Urothelium cell line (cell line): ENCODE results near the gene SCMH1.
A peak's percentile ranks its signal among the peaks of the same experiment; 100 is the strongest.

Experiments
- DNase-seq: peaks from one replicate; pipeline ENCODE4 v3.0.0; 2011; ENCODE audit warnings: low spot score, mixed read lengths
- FAIRE-seq: peaks from 2 replicates; lab custom pipeline; 2011; peaks lifted over from hg19 to GRCh38; lab: Jason Lieb, UNC

Gene SCMH1

DNA sequence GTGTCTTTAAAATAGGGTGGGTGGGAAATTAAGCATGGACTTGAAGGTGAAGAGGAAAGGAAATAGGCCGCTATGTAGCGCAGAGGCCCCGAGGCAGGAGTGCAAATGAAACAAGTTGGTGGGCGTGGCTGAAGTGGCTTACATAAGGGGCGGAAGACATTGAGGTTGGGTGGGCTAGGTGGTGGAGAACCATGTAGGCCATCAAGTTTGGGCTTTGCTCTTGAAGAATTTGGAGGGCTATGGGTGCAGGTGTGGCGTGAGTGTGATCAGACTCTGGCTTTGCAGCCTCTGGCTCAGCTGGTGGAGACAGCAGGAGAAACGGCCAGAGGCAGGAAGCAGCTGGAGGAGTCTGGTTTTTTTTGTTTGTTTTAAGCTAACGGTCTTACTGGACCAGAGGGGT lies 227.2 kb downstream of the SCMH1 start:
- no peak for DNase-seq
- FAIRE-seq: no peak

DNA sequence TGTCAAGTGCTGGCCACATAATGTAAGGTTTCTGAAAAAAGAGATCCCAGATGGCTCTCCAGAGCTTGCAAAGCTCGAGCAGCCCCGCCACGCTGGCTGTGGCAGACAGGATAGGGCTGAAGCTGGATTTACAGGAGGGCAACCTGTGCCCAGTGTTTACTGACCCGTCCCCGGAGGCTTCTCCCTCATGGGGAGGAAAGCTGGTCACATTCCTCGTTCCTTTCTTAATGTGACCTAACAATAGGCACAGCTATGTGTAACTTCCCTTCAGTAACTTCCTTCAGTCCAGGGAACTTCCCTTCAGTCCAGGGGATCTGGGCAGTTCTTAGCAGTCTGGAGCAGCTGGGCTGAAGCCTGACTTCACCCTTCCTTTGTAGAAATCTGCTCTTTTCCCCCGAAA lies 228.3 kb downstream of the SCMH1 start:
- DNase-seq (no peak), FAIRE-seq (no peak)

DNA sequence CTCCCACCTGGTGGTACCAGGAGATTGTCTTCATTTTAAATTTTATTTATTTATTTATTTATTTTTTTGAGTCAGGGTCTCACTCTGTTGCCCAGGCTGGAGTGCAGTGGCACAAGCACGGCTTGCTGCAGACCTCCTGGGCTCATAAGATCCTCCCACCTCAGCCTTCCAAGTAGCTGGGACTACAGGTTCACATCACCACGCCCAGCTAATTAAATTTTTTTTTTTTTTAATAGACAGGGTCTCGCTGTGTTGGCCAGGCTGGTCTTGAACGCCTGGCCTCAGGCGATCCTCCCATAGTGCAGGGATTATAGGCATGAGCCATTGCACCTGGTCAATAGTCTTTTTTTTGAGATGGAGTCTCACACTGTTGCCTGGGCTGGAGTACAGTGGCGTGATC lies 229.1 kb downstream of the SCMH1 start:
- FAIRE-seq (no peak), DNase-seq (no peak)

DNA sequence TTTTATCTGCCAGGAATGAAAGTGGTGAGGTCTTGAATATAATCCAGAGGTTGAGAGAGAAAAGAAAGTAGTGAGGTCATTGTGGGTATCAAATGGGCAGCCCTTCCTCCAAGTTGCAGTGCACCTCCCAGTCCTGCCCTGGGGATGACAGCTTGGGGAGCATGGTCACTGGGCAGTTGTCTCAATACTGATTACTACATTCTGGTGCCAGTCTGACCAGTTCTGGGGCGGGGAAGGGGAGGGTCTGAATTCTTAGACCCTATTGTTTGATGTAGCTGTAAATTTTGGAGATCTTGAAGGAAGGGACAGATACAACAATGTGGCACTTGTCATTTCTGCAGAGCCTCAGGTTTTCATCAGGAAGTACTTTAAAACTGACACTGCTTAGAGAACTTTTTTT lies 231.8 kb downstream of the SCMH1 start:
- FAIRE-seq: no peak
- no peak for DNase-seq

DNA sequence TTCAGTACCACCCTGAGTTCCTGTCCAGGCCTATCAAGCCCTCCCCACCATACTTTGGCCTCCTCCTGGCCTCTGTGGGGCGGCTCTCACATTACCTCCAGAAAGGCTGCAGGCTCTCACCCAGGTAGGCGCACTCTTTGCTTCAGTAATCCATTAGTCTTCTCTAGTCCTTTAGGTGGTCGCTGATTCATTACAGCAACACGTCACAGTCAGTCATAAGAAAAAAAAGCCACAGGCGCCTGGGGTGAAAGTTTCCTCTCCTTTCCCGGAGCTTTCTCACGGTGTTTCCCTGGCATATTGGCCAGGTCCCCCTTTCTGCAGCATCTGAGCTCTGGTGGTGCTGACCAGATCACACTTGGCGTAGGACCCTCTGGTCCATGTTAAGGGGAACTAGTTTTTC lies 232.6 kb downstream of the SCMH1 start:
- DNase-seq (no peak), FAIRE-seq (peak; percentile 20)

DNA sequence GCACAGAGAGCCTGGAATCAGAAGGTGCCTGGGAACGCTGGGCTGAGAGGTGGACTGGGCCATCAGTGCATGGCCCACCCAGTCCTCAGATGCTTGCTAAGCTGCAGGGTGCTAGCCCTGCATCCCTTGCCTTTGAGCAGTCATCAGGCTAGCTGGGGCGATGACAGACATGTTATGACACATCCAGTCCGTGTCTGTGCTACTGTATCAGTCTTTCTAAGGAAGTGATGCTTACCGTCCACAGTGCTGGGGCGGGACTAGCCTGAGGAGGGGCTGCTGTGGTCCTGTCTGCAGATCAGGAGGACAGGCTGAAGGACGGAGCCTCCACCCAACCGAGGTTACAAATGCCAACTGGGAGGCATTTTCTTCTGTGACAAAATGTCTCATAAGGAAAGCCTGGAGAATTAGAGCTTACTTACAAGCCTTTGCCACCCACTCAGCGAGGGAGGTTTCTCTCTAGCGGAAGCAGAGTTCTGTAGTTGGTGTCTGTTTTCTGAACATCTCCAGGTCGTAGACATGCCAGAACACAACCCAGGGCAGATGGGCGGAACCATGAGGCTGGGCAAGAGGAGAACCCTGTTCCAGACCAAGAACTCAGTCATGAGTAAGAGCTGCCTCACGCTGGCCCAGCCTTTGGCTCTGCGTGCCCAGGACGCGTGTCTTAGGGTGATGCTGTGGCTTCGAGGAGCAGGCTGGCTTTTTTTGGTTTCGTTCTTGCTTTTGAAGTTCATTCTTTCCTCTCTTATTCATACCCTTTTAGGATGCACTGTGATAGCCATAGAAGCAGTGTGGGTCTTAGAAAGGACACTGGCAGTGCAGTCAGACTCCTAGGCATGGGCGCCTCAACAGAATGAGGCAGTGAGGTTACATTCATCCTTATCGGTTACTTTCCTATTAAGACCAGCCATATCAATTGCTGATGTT lies 234.9 kb downstream of the SCMH1 start:
- FAIRE-seq (no peak), DNase-seq (no peak)

DNA sequence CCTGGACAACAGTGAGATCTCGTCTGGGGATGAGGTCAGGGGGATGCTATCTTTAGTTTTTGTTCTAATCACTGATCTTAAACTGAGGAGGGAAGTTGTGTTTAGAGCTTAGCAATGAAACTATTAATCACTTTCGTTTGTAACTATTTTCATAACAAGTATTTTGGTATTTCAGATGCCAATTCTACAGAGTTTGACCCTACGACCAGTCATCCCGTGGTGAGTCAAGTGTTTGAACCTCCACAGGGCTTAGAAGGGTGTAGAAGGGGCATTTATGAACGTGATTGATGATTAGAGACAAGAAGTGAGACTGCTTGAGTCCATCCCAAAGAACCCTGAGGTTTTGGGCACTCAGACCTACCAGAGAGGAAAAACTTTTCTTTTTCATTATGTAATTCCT lies 236.2 kb downstream of the SCMH1 start:
- no peak for DNase-seq
- FAIRE-seq: no peak

DNA sequence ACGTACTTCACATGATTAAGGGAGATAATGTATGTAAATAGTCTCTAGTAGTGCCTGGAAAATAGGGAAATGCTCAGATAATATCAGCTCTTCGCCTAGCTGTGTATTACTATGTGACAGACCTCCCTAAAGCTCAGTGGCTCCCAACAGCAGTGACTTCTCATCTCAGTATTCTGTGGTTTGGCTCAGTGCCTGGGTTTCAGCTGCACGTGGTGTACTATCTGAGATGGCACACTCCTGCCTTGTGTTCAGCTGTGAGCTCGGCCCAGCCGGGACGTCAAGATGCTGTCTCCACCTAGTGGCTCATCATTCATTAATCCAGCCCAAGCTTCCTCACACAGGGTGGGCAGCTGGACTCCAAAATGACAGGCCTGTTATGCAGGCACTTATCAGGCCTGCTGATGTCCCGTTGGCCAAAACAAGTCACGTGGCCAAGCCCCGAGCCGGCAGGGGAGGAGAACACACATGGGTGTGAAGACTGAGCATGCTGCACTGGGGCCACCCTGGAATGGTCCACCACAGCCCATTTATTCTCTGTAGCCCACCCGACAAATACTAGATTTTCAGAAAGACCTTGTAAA lies 238.4 kb downstream of the SCMH1 start:
- FAIRE-seq: peak; percentile 98
- DNase-seq: peak; percentile 98

DNA sequence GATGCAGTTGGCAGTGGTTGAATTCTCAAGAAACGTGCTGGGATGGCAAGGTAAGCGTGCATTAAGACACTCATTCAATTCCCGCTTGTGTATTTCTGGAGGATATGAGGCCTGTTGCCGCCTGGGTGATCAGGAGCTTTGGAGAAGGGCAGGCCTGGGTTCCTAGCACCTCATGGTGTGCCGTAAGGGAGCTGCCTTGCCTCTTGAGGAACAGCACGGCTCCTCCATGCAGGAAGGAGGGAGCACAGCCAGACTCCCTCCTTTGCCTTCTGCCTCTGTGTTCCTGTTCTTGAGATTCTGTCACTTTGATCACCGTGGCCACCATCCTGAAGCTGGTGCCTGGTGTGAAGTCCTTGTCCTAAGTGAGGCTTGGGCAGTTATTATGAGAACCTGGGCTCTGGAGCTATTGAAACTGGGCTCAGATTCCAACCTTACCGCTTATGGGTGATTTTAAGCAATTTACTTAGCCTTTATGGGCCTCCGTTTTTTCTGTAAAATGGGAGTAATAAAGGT lies 238.9 kb downstream of the SCMH1 start:
- no peak for DNase-seq
- no peak for FAIRE-seq

DNA sequence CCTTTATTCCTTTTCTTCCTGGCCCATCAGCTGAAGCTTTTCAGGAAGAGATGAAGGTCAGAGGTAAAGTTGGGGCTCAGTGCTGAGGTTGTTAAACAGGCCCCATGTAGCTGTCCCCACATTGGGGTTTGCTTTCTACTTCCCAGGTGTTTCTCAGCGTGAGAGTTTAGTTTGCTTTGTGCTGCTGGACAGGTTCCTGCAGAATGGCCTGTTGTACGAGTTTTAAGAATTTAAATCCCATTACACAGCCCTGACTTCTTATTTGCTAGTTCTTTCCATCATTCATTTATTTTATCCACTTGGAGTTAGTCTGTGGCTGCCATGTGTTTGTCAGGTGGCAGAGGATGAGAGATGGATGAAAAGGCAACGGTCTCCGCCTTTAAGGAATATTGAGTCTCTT lies 243.4 kb downstream of the SCMH1 start:
- DNase-seq: no peak
- FAIRE-seq: no peak

DNA sequence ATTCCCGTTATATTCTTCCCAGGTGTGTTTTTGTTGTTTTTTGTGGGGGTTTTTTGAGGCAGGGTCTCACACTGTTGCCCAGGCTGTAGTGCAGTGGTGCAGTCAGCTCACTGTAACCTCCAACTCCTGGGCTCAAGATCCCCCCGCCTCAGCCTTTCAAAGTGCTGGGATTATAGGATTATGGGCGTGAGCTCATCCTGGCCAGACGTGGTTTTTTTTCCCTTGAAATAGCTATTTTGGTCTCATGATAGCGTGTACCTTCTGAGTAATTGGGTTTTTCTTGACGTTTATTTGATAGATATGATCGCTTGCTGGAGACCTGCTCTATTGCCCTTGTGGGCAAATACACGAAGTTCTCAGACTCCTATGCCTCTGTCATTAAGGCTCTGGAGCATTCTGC lies 245.0 kb downstream of the SCMH1 start:
- no peak for FAIRE-seq
- no peak for DNase-seq

DNA sequence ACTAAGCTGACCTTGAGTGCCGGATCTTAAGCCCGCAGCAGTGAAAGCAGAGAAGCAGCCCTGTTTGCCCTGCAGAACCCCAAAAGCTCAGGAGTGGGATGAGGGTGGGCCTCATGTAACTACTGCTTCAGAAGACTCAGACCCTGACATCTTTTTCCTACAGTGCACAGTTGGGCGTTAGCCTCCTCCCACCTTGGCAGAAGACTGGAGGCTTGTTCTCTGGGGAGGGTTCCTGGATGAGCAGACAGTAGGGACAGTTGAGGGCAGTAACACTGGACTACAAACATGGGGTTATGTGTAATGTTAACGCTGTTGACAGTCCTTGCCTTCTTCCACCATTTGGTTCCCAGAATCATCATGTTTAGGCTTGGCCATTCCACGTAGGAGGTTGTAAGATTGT lies 253.0 kb downstream of the SCMH1 start:
- DNase-seq: no peak
- no peak for FAIRE-seq

DNA sequence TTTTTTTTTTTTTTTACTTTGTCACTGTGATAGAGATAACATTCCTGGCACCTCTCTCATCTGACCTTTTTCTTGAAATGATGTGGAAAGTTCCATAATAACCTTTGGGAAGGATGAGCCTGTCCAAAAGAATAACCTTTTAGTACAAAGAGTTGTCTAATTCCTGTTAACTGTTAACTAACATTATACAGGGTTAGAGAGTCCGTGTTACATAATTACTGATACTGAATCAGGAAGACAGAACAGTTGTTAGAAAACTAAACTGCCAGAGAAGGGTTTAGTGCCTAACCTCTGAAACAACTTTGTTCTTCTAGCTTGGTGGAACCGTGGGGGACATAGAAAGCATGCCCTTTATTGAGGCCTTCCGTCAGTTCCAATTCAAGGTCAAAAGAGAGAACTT lies 253.8 kb downstream of the SCMH1 start:
- DNase-seq (no peak), FAIRE-seq (no peak)

DNA sequence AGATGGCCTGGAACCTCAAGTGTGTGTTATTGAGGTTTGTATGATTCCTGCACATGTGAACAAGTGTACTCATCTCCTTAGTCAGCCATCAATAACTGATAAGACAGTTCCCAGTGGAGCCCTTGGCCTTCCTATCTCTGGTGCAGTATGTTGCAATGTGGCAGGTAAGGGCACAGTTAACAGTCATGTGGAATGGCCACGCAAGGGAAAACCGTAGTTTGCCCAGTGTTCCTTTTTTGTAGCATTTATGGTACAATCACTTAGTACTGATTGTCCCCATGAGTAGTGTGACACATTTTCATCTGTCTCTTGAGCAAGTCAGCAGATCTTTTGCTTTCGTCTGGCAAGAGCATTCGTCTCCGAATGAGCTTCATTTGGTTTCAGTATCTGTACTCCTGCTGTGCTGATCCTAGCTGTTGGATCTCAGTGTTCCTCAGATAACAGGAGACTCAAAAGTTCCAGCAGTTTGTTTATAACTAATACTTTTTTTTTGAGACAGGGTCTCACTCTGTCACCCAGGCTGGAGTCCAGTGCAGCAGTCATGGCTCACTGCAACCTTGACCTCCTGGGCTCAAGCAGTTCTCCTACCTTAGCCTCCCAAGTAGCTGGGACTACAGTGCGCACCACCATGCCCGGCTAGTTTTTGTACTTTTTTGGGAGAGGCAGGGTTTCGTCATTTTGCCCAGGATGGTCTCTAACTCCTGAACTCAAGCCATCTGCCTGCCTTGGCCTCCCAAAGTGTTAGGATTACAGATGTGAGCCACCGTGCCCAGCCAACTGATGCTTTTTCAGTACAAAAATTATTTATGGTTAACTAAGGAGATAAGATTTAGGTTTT lies 254.4 kb downstream of the SCMH1 start:
- DNase-seq (no peak), FAIRE-seq (no peak)

DNA sequence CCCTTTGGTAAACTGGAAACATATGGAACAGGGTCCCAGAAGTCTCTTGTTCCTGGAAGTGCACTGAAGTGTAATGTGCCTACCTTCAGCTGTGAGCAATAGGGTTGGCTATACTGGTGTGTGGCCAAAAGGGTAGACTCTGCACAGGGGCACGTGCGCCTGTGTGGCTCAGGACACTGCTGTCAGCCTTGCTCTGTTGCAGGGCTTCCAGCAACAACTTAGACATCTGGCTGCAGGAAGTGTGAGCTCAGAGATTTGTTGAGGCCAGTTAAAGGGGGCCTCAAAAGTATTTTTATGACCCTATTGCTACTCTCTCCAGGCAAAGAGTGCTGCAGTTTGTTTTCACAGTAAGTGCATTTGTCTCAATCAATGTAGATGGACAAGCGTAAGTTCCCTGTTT lies 255.2 kb downstream of the SCMH1 start:
- no peak for DNase-seq
- FAIRE-seq: no peak

DNA sequence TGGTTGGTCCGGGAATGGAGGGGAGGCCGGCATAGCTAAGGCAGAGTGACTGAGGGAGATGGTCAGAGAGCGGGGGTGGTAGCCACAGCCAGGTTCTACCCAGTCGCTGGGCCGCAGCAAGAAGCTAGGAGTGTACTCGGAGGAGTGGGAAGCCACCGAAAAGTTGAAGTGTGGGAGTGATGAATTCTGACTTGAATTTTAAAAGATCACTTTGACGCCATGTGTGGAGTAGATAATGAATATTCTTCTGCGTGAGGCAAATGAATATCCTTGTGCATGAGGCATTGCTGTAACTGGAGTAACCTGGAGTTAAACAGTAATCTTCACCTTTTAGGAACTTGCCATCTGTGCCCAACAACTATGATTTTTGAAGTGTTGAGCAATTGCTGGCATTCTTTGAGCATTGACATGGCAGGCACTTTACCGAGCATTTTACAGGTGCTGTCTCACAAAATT lies 255.8 kb downstream of the SCMH1 start:
- no peak for FAIRE-seq
- DNase-seq: no peak

DNA sequence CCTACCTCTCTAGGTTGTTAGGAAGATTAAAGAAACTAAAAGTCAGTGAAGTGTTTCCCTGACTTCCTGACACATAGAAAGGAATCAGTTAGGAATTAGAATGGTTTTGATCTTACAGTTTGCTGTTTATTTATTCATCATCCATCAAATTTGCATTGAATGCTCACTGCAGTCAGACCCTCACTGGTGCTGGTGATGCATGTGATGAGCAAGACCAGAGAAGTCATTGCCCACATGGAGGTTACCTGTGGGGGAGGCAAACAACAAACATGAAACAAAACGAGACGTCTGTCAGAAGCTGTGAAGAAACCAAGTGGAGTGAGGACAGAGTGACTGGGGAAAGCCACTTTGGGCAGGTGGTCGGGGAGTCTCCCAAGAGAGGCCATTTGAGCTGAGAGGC lies 256.2 kb downstream of the SCMH1 start:
- FAIRE-seq: no peak
- DNase-seq: no peak

DNA sequence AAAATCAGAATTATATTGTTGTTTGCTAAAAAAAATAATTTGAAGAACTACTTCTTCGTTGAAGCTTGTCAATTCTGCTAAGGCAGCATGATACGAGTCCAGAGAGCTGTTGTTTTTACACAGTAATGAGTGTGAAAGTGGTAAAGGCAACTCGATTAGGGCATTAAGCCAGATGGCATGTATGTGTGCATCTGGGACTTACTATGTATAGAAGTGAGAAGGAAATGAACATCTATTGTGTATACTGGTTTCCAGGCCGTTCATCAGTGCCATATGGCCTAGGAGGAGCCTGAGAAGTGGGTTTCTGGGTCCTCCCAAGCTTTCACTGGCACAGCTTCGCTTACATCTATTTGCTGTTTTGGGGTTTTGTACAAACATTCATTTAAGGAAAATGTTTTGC lies 256.9 kb downstream of the SCMH1 start:
- no peak for DNase-seq
- FAIRE-seq: no peak

DNA sequence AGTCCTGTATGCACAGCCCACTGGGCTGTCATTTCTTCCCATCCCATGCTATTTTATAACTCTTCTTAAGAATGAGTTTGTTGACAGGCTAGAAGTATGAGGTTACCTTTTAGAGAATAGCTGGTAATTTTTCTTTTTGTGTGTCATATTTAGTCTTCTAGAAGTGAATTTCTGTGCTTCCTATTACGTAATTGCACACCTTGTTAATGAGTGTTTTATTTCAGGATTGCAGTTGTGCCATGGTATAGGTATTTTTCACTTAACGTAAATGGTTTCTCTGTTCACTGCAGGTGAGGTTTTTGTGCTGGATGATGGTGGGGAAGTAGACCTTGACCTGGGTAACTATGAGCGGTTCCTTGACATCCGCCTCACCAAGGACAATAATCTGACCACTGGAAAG lies 257.6 kb downstream of the SCMH1 start:
- DNase-seq (no peak), FAIRE-seq (no peak)

DNA sequence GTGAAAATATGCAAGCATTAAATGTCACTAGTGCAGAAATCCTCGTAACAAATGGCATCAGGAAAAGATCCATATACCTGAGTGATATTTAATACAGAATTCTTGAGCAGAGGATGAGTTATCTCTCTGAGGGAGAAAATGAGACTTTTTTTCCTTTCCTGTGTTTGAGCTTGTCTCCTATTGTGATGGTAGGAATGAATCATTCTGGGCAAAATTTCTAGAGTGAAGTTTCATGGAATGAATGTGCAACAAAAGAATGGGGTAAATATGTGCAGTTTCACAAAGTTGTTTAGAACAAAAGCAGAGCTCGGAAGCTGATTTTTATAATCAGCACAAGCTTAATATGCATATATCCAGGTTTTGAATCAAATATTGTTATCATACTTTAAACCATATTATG lies 258.0 kb downstream of the SCMH1 start:
- DNase-seq (no peak), FAIRE-seq (no peak)

DNA sequence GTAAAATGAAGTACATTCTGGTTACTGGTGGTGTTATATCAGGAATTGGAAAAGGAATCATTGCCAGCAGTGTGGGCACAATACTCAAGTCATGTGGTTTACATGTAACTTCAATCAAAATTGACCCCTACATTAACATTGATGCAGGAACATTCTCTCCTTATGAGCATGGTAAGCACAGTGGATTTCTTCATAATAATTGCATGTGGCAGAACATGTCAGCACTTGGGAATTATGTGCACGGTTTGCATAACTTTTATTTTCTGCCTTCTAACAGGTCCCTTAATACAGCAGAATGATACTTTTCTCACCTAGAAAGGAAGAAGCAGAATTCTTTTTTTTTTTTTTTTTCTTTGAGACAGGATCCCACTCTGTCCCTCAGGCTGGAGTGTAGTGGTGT lies 258.8 kb downstream of the SCMH1 start:
- DNase-seq: no peak
- FAIRE-seq: no peak
